Endothelial cell of umbilical vein (primary cell): Measurements from ENCODE around the gene BEST2. TPM values are rescaled to one million over a fixed set of nuclear protein-coding genes. Genes with fewer than 3 reads are reported as not detected.
A peak's percentile ranks its signal among the peaks of the same experiment; 100 is the strongest.

ENCODE experiments used
- BruUV-seq: library from RNA; stranded (reverse); fragments of 400-500 nt; replicated peaks from 2 replicates; lab custom pipeline; 2021; lab: Mats Ljungman, UMichigan
- CTCF ChIA-PET: fragments of 300-600, 350-600 bp; sonication (Branson Sonifier 250); formaldehyde crosslinking; loops from one replicate; lab custom pipeline; 2021; ENCODE audit warnings: antibody characterized with exemption, inconsistent platforms; lab: Charles Lee
- POLR2A ChIA-PET: fragments of 300-600, 350-600 bp; sonication (Branson Sonifier 250); formaldehyde crosslinking; loops from one replicate; lab custom pipeline; 2021; ENCODE audit warnings: antibody characterized with exemption, inconsistent platforms; lab: Charles Lee
- DNase-seq: peaks from one replicate; pipeline ENCODE4 v3.0.0-alpha.2; 2011; ENCODE audit warnings: low read depth, low spot score
- FAIRE-seq: peaks from 2 replicates; lab custom pipeline; 2011; peaks lifted over from hg19 to GRCh38; lab: Jason Lieb, UNC
- H2AFZ ChIP-seq: 2 replicates; pipeline ENCODE4 v1.6.0; 2012; ENCODE audit warnings: low read depth, low read length, control low read depth, inconsistent platforms
- H3K27ac ChIP-seq: 2 replicates; pipeline ENCODE4 v1.5.1; 2011; ENCODE audit warnings: low read depth, mild to moderate bottlenecking, control low read depth, low read length, moderate library complexity; ENCODE audit not compliant: insufficient read depth
- H3K27me3 ChIP-seq, 2 experiments: 2 replicates each; pipeline versions ENCODE4 v1.6.0 to v1.6.1; 2011; ENCODE audit warnings: low read length in 2 of 2, mixed read lengths in 1 of 2; ENCODE audit not compliant: control insufficient read depth in 2 of 2, insufficient read depth in 2 of 2
- H3K36me3 ChIP-seq, 2 experiments: 2 replicates in 1 of 2; 3 replicates in 1 of 2; pipeline ENCODE4 v1.5.1; 2011; ENCODE audit warnings: low read length in 2 of 2, mild to moderate bottlenecking in 1 of 2, moderate library complexity in 1 of 2; ENCODE audit not compliant: control insufficient read depth in 2 of 2, insufficient read depth in 2 of 2; ENCODE audit errors: extremely low read depth in 1 of 2
- H3K4me1 ChIP-seq: 3 replicates; pipeline ENCODE4 v1.5.1; 2011; ENCODE audit warnings: mild to moderate bottlenecking, low read length; ENCODE audit not compliant: control insufficient read depth, insufficient read depth; ENCODE audit errors: extremely low read depth
- H3K4me2 ChIP-seq: 2 replicates; pipeline ENCODE4 v1.6.1; 2011; ENCODE audit warnings: low read length, control low read depth, mixed read lengths; ENCODE audit not compliant: insufficient read depth
- H3K4me3 ChIP-seq, 3 experiments: fragments of 200-600 bp in 1 of 3; sonication (generic), shearing (Covaris generic) in 1 of 3; replicated peaks in 1 of 3; 2 replicates each; pipeline ENCODE4 v1.5.1; 2011 to 2016; ENCODE audit warnings: control low read depth in 3 of 3, low read length in 3 of 3, mild to moderate bottlenecking in 2 of 3, inconsistent platforms in 1 of 3, low read depth in 1 of 3, moderate library complexity in 1 of 3; ENCODE audit not compliant: insufficient read depth in 1 of 3
- H3K79me2 ChIP-seq: 2 replicates; pipeline ENCODE4 v1.6.0; 2012; ENCODE audit warnings: low read length, inconsistent platforms; ENCODE audit not compliant: control insufficient read depth, insufficient read depth
- H3K9ac ChIP-seq: replicated peaks from 2 replicates; pipeline ENCODE3; 2011; ENCODE audit warnings: low read length, control low read depth; ENCODE audit not compliant: insufficient read depth; ENCODE audit errors: extremely low read depth
- H3K9me1 ChIP-seq: replicated peaks from 3 replicates; pipeline ENCODE4 v1.6.0; 2011; ENCODE audit warnings: mild to moderate bottlenecking, low read length; ENCODE audit not compliant: control insufficient read depth, insufficient read depth; ENCODE audit errors: extremely low read depth
- H3K9me3 ChIP-seq: replicated peaks from 2 replicates; pipeline ENCODE4 v1.5.1; 2012; ENCODE audit warnings: low read length, inconsistent platforms; ENCODE audit not compliant: control insufficient read depth, insufficient read depth
- H4K20me1 ChIP-seq: replicated peaks from 2 replicates; pipeline ENCODE3; 2011; ENCODE audit warnings: mild to moderate bottlenecking, low read length; ENCODE audit not compliant: control insufficient read depth, insufficient read depth; ENCODE audit errors: extremely low read depth
- JUN ChIP-seq: IDR thresholded peaks from 2 replicates; pipeline ENCODE4 v1.6.1; 2011; ENCODE audit warnings: borderline replicate concordance, low read depth; ENCODE audit not compliant: insufficient read length, insufficient read depth
- POLR2A ChIP-seq: IDR thresholded peaks from 2 replicates; pipeline ENCODE4 v1.6.1; 2012; ENCODE audit warnings: low read depth, mild to moderate bottlenecking, control low read depth, low read length
- POLR2AphosphoS5 ChIP-seq: IDR thresholded peaks from 2 replicates; pipeline ENCODE4 v1.6.1; 2012; ENCODE audit warnings: low read depth, mild to moderate bottlenecking, control low read depth, low read length, moderate library complexity; ENCODE audit not compliant: insufficient read depth
- dilution Hi-C: fragments of 300-500 bp; cut with MboI; formaldehyde crosslinking; loops from one replicate; pipeline ENCODE4 v1.15.0; 2019; ENCODE audit warnings: low sequenced_read_pairs; ENCODE audit not compliant: extremely low pct_ligation_motif_present
- intact Hi-C: fragments of 100-400 bp; cut with micrococcal nuclease; formaldehyde crosslinking; loops from one replicate; pipeline ENCODE4 v1.10.0; 2022
- polyA plus RNA-seq, 4 experiments: library from polyadenylated mRNA; depleted of rRNA in 3 of 4; stranded (reverse) in 3 of 4; unstranded in 1 of 4; fragments of >200 nt; gene quantifications; 2 replicates each; pipeline versions ENCODE4 v1.2.1 to v1.2.3, GENCODE V29; 2011 to 2012; ENCODE audit warnings: missing spikeins in 1 of 4
- total RNA-seq: library from RNA; stranded (reverse); gene quantifications from 2 replicates; pipeline ENCODE4 v1.2.3, GENCODE V29; 2021
- TF ChIP-seq, protein P1 (sequence below), 2 donors: IDR thresholded peaks; 1 replicate in 1 of 2; 2 replicates in 1 of 2; pipeline ENCODE4 v1.5.1; 2011; ENCODE audit warnings: low read length in 2 of 2, mild to moderate bottlenecking in 2 of 2, moderate library complexity in 2 of 2, control low read depth in 1 of 2, inconsistent platforms in 1 of 2, low read depth in 1 of 2; ENCODE audit not compliant: insufficient read depth in 1 of 2; ENCODE audit errors: extremely low read depth in 1 of 2

The BEST2 gene
- total and polyA plus RNA-seq, 2 donors (not counting 3 experiments of a cell fraction or from before 2014, with no cell fraction given): not detected

DNA sequence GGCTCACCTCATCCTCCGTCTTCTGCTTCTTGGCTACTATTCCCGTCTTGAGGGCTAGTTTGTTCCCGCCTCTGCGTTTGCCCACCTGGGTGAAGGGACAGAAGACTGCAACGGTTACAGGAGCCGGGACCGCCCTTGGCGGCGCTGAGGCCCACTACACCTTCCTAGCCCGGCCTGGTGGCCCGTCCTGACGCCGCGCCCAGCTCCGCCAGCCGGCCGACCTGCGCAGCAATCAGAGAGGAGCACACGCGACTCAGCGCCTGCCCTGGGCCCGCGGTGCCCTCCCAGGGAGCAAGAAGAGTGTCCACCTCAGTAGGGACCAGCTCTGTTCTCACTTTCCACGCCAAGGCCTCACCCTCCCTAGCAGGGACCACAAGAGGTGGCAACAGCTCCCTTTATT is 20.3 kb upstream of the BEST2 start:
- no peak overlapping the region for H3K27ac ChIP-seq
- no peaks in the 10 kb centered on the region for H3K9me3 ChIP-seq
- H3K36me3 ChIP-seq: peaks cover 9 to 31% of the 10 kb centered on the region in 2 experiments
- no peak for FAIRE-seq
- no peaks in the 10 kb centered on the region for H4K20me1 ChIP-seq
- DNase-seq: no peak
- no peak overlapping the region for H3K9ac ChIP-seq
- no TSS peak for BruUV-seq
- peak; percentile 23 for TF ChIP-seq POLR2A
- TF ChIP-seq POLR2AphosphoS5: no peak
- intact Hi-C loops: loop anchor here (10.0 kb wide), 1 partner anchor 117 kb away; the partner anchor contains the start of genes ZNF490 and ZNF791
- no peak overlapping the region for H2AFZ ChIP-seq
- dilution Hi-C loops: no loop called here
- H3K4me1 ChIP-seq: peaks cover 13% of the 10 kb centered on the region
- no peaks in the 10 kb centered on the region for H3K27me3 ChIP-seq
- CTCF ChIA-PET: interaction anchor here (1.3 to 1.7 kb wide), 2 partner anchors 9 to 29 kb away, joined by 3 to 4 read pairs; no protein-coding TSS in a partner anchor
- H3K79me2 ChIP-seq: peaks cover 45% of the 10 kb centered on the region
- no peak overlapping the region for H3K4me3 ChIP-seq
- POLR2A ChIA-PET: no interaction called here
- H3K9me1 ChIP-seq: no peaks in the 10 kb centered on the region
- H3K4me2 ChIP-seq: no peak overlapping the region

DNA sequence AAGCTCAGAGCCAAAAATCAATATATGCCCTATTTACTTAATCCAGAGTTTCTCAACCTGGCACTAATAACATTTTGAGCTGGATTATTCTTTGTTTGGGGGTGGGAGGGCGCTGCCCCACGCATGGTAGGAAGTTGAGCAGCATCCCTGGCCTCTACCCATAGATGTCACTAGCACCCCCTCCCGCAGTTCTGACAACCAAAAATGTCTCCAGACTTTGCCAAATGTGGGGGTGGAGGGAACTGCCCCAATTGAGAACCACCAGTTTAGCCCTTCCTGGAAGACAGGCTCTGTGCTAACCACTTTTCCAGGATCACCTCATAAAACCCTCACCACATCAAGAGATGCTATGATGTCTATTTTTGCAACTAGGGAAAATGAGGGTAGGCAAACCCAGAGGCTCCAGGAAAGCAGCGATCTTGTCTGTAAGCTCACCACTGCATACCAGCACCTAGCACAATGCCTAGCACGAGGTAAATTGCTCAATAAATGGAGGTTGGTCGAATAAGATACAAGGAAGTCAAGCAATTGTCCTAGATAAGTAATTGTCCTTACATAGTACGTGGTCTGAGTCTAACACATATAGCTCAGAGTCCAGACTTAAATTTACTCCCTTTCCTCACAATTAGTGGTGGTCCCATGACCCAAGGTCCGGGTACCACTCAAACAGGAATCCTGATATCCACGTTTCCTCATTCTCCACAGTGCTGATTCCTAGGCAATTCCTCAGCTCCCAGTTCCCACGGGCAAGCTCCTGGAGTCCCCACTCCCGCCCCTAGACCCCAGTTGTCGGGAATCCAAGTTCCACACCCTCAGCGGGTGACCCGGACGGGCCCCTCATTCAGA is 18.0 kb upstream of the BEST2 start:
- Histone ChIP-seq H2AFZ (no peak overlapping the region), H3K36me3 (peaks cover 9 to 28% of the 10 kb centered on the region in 2 experiments), H3K9me3 (no peaks in the 10 kb centered on the region), H3K27ac (peak overlapping the region; percentile 88), H3K9ac (peak overlapping the region; percentile 98), H3K79me2 (peaks cover 57% of the 10 kb centered on the region), H3K4me3 (peak overlapping the region; percentile 75 to 85 (median 82)), H3K4me1 (peaks cover 23% of the 10 kb centered on the region), H3K27me3 (no peaks in the 10 kb centered on the region), H4K20me1 (no peaks in the 10 kb centered on the region), H3K4me2 (peak overlapping the region; percentile 89), H3K9me1 (no peaks in the 10 kb centered on the region)
- intact Hi-C loops: loop anchor here (1.0 to 10.0 kb wide), 2 partner anchors 11 to 119 kb away; partner anchors contain the start of genes ZNF490 and ZNF791
- DNase-seq (peak; percentile 29), FAIRE-seq (peak; percentile 81)
- BruUV-seq: TSS peak; percentile 50
- TF ChIP-seq JUN: no peak
- TF ChIP-seq, protein P1, sequence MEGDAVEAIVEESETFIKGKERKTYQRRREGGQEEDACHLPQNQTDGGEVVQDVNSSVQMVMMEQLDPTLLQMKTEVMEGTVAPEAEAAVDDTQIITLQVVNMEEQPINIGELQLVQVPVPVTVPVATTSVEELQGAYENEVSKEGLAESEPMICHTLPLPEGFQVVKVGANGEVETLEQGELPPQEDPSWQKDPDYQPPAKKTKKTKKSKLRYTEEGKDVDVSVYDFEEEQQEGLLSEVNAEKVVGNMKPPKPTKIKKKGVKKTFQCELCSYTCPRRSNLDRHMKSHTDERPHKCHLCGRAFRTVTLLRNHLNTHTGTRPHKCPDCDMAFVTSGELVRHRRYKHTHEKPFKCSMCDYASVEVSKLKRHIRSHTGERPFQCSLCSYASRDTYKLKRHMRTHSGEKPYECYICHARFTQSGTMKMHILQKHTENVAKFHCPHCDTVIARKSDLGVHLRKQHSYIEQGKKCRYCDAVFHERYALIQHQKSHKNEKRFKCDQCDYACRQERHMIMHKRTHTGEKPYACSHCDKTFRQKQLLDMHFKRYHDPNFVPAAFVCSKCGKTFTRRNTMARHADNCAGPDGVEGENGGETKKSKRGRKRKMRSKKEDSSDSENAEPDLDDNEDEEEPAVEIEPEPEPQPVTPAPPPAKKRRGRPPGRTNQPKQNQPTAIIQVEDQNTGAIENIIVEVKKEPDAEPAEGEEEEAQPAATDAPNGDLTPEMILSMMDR (IDR thresholded peaks at IDR 0.05; ENCODE audit: extremely low read depth in 1 of 2, insufficient read depth in 1 of 2, low read depth in 1 of 2, low read length in 2 of 2): peak; percentile 21 to 32
- ChIA-PET POLR2A (interaction anchor here (2.9 kb wide), 1 partner anchor 11 kb away, joined by 14 read pairs; the partner anchor contains the start of gene TNPO2), CTCF (interaction anchor here (0.6 to 2.8 kb wide), 8 partner anchors 9 to 137 kb away, joined by 3 to 12 read pairs (median 4); no protein-coding TSS in a partner anchor)
- dilution Hi-C loops: no loop called here
